ENCODE data around the gene SGCD. TPM values are rescaled to one million over a fixed set of nuclear protein-coding genes. Genes with fewer than 3 reads are reported as not detected.

The SGCD gene
- total RNA-seq, 1 experiment from 2014 or later = not detected

GRCh38 chr5:156427315-156427714 lies 100.4 kb downstream of the SGCD start:
- Histone ChIP-seq H3K4me3 (no peak overlapping the region), H3K27me3 (replicated peaks) (no peaks in the 10 kb centered on the region), H3K36me3 (no peaks in the 10 kb centered on the region), H3K4me1 (replicated peaks) (no peaks in the 10 kb centered on the region), H3K27ac (no peak overlapping the region), H3K9me3 (replicated peaks) (peaks cover 3% of the 10 kb centered on the region; the same call in 1 of the 2 replicates)
- DNase-seq (ENCODE audit: low read depth in 1 of 2, low spot score in 2 of 2) = no peak

- Histone ChIP-seq H3K36me3 (no peaks in the 10 kb centered on the region), H3K27me3 (replicated peaks) (no peaks in the 10 kb centered on the region), H3K4me3 (no peak overlapping the region), H3K4me1 (replicated peaks) (no peaks in the 10 kb centered on the region), H3K9me3 (replicated peaks) (0 out of 2 replicates have a peak, but pooled peaks cover 2% of the 10 kb centered on the region), H3K27ac (no peak overlapping the region)
- no peak for DNase-seq (ENCODE audit: low read depth in 1 of 2, low spot score in 2 of 2)
These were observed 105.2 kb downstream of the SGCD start for GRCh38 chr5:156431956-156432829.

GRCh38 chr5:156432830-156433105 lies 105.8 kb downstream of the SGCD start:
- Histone ChIP-seq H3K27ac (no peak overlapping the region), H3K4me1 (replicated peaks) (no peaks in the 10 kb centered on the region), H3K4me3 (no peak overlapping the region), H3K27me3 (replicated peaks) (no peaks in the 10 kb centered on the region), H3K9me3 (replicated peaks) (0 out of 2 replicates have a peak, but pooled peaks cover 2% of the 10 kb centered on the region), H3K36me3 (no peaks in the 10 kb centered on the region)
- DNase-seq (ENCODE audit: low read depth in 1 of 2, low spot score in 2 of 2) = no peak

DNA sequence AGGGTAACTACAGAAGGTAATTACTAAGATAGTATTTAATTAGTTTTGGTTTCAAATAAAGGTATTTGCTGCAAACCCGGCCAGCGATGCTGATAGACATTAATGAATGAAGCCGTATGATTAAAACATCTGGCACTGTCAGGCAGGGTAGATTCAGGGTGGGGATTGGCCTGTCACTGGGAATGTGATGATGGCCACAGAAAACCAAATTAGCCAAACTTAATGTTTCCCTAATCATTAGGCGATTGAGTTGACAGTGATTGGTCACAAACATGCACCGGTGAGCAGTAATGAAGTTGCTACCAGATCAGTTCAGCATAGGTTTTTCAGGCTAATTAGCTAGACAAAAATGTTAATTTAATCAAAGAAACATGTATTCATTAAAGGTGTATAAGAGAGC lies 107.5 kb downstream of the SGCD start:
- DNase-seq (ENCODE audit: low read depth in 1 of 2, low spot score in 2 of 2) = no peak
- Histone ChIP-seq H3K4me3 (no peak overlapping the region), H3K4me1 (replicated peaks) (no peaks in the 10 kb centered on the region), H3K27me3 (replicated peaks) (no peaks in the 10 kb centered on the region), H3K9me3 (replicated peaks) (0 out of 2 replicates have a peak, but pooled peaks cover 2% of the 10 kb centered on the region), H3K27ac (no peak overlapping the region), H3K36me3 (no peaks in the 10 kb centered on the region)

DNA sequence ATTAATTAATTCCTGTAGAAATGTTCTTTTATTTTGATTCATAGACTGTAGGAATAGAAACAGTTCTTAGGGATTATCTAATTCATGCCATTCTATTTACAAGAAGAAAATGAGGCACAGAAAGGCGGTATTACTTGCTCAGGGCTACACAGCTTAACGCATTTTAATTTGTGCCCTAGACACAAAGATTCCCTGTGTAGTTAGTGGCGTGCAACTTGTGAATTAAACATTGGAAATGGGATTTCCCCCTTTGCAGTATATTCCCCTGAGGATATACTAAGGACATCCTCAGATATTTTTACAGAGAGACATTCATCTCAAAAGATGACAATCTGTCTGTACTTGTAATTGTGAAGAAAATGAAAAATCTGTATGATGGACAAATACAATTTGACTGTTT lies 108.1 kb downstream of the SGCD start:
- no peak overlapping the region for H3K27ac ChIP-seq
- DNase-seq (ENCODE audit: low read depth in 1 of 2, low spot score in 2 of 2) = no peak
- H3K27me3 ChIP-seq (replicated peaks) = no peaks in the 10 kb centered on the region
- H3K4me1 ChIP-seq (replicated peaks) = no peaks in the 10 kb centered on the region
- 0 out of 2 replicates have a peak, but pooled peaks cover 2% of the 10 kb centered on the region for H3K9me3 ChIP-seq (replicated peaks)
- no peak overlapping the region for H3K4me3 ChIP-seq
- H3K36me3 ChIP-seq = no peaks in the 10 kb centered on the region

GRCh38 chr5:156438076-156438475 lies 111.1 kb downstream of the SGCD start:
- Histone ChIP-seq H3K4me3 (no peak overlapping the region), H3K36me3 (no peaks in the 10 kb centered on the region), H3K4me1 (replicated peaks) (no peaks in the 10 kb centered on the region), H3K27ac (no peak overlapping the region), H3K9me3 (replicated peaks) (no peaks in the 10 kb centered on the region; the same call in 1 of the 2 replicates), H3K27me3 (replicated peaks) (no peaks in the 10 kb centered on the region)
- DNase-seq (ENCODE audit: low read depth in 1 of 2, low spot score in 2 of 2) = no peak

- no peak for DNase-seq (ENCODE audit: low read depth in 1 of 2, low spot score in 2 of 2)
- no peaks in the 10 kb centered on the region for H3K4me1 ChIP-seq (replicated peaks)
- H3K27ac ChIP-seq = no peak overlapping the region
- no peak overlapping the region for H3K4me3 ChIP-seq
- H3K27me3 ChIP-seq (replicated peaks) = no peaks in the 10 kb centered on the region
- H3K9me3 ChIP-seq (replicated peaks) = peaks cover 6% of the 10 kb centered on the region; the same call in 1 of the 2 replicates
- H3K36me3 ChIP-seq = no peaks in the 10 kb centered on the region
These were observed 117.9 kb downstream of the SGCD start for GRCh38 chr5:156444753-156445291.

DNA sequence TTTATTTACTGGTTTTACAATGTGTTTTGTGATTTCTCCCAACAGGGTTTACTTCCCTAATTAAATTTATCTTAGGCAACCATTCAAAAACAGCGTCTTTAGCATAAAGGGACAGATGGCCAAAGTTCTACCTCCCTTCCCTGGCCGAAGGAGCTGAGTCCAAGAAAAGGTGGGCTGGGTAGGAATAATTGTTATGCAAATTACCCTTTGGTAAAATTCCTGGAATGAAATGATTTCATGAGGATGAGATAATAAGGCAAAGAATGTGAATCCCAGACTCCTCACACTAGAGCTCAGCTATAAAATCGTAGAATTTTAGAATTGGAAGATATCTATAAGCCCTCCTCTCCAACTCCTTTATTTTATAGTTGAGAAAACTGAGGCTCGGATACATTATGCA lies 119.6 kb downstream of the SGCD start:
- no peaks in the 10 kb centered on the region for H3K4me1 ChIP-seq (replicated peaks)
- H3K36me3 ChIP-seq = no peaks in the 10 kb centered on the region
- no peak for DNase-seq (ENCODE audit: low read depth in 1 of 2, low spot score in 2 of 2)
- H3K9me3 ChIP-seq (replicated peaks) = peaks cover 6% of the 10 kb centered on the region; the same call in 1 of the 2 replicates
- H3K4me3 ChIP-seq = no peak overlapping the region
- no peak overlapping the region for H3K27ac ChIP-seq
- H3K27me3 ChIP-seq (replicated peaks) = no peaks in the 10 kb centered on the region

DNA sequence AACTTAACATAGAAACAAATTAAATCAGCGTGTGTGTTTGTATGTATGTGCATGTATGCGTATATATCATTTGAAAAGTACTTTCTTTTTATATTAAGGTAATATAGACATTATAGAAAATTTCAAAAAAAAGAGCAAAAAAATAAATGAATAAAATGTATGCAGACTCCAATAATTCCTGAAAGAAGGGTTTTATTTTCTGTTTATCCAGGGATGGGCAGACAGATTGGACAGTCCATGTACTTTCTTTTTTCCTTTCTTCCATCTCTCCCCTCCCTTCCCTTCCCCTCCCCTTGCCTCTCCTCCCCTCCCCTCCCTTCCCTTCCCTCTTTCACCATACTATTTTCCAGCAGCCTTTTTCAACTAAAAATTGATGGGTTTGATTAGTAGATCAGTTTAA lies 123.8 kb downstream of the SGCD start:
- H3K9me3 ChIP-seq (replicated peaks) = no peaks in the 10 kb centered on the region
- H3K4me1 ChIP-seq (replicated peaks) = no peaks in the 10 kb centered on the region
- H3K27ac ChIP-seq = no peak overlapping the region
- no peak for DNase-seq (ENCODE audit: low read depth in 1 of 2, low spot score in 2 of 2)
- no peak overlapping the region for H3K4me3 ChIP-seq
- H3K36me3 ChIP-seq = no peaks in the 10 kb centered on the region
- H3K27me3 ChIP-seq (replicated peaks) = no peaks in the 10 kb centered on the region

- no peaks in the 10 kb centered on the region for H3K36me3 ChIP-seq
- H3K9me3 ChIP-seq (replicated peaks) = no peaks in the 10 kb centered on the region
- no peak for DNase-seq (ENCODE audit: low read depth in 1 of 2, low spot score in 2 of 2)
- no peaks in the 10 kb centered on the region for H3K4me1 ChIP-seq (replicated peaks)
- no peaks in the 10 kb centered on the region for H3K27me3 ChIP-seq (replicated peaks)
- no peak overlapping the region for H3K4me3 ChIP-seq
- no peak overlapping the region for H3K27ac ChIP-seq
These were observed 124.5 kb downstream of the SGCD start for GRCh38 chr5:156451505-156451904.

- DNase-seq (ENCODE audit: low read depth in 1 of 2, low spot score in 2 of 2) = no peak
- H3K27me3 ChIP-seq (replicated peaks) = no peaks in the 10 kb centered on the region
- no peak overlapping the region for H3K27ac ChIP-seq
- no peaks in the 10 kb centered on the region for H3K4me1 ChIP-seq (replicated peaks)
- H3K4me3 ChIP-seq = no peak overlapping the region
- H3K9me3 ChIP-seq (replicated peaks) = no peaks in the 10 kb centered on the region
- no peaks in the 10 kb centered on the region for H3K36me3 ChIP-seq
These were observed 129.9 kb downstream of the SGCD start for GRCh38 chr5:156456857-156457256.

GRCh38 chr5:156459812-156460385 lies 132.9 kb downstream of the SGCD start:
- H3K4me3 ChIP-seq = no peak overlapping the region
- H3K27me3 ChIP-seq (replicated peaks) = no peaks in the 10 kb centered on the region
- H3K27ac ChIP-seq = no peak overlapping the region
- no peaks in the 10 kb centered on the region for H3K4me1 ChIP-seq (replicated peaks)
- H3K9me3 ChIP-seq (replicated peaks) = peaks cover under 1% of the 10 kb centered on the region; the same call in 1 of the 2 replicates
- no peaks in the 10 kb centered on the region for H3K36me3 ChIP-seq
- DNase-seq (ENCODE audit: low read depth in 1 of 2, low spot score in 2 of 2) = no peak

GRCh38 chr5:156460471-156460870 lies 133.5 kb downstream of the SGCD start:
- no peaks in the 10 kb centered on the region for H3K36me3 ChIP-seq
- H3K4me3 ChIP-seq = no peak overlapping the region
- no peaks in the 10 kb centered on the region for H3K4me1 ChIP-seq (replicated peaks)
- no peak for DNase-seq (ENCODE audit: low read depth in 1 of 2, low spot score in 2 of 2)
- peaks cover 2% of the 10 kb centered on the region; the same call in 1 of the 2 replicates for H3K9me3 ChIP-seq (replicated peaks)
- no peaks in the 10 kb centered on the region for H3K27me3 ChIP-seq (replicated peaks)
- no peak overlapping the region for H3K27ac ChIP-seq

- Histone ChIP-seq H3K27me3 (replicated peaks) (no peaks in the 10 kb centered on the region), H3K9me3 (replicated peaks) (peaks cover 2% of the 10 kb centered on the region; the same call in 1 of the 2 replicates), H3K4me1 (replicated peaks) (no peaks in the 10 kb centered on the region), H3K4me3 (no peak overlapping the region), H3K36me3 (no peaks in the 10 kb centered on the region), H3K27ac (no peak overlapping the region)
- no peak for DNase-seq (ENCODE audit: low read depth in 1 of 2, low spot score in 2 of 2)
These were observed 139.9 kb downstream of the SGCD start for GRCh38 chr5:156466871-156467270.
